Measurements from ENCODE around the gene POFUT2.
A peak's percentile ranks its signal among the peaks of the same experiment; 100 is the strongest.
"Not testable (repeated sequence)": the region's sequence is repeated elsewhere in the genome, so short reads cannot be mapped to it uniquely, and the experiment has no call there.

The POFUT2 gene

GRCh38 chr21:45326169-45326851 is 38.6 kb upstream of the POFUT2 start:
- DNase-seq (ENCODE audit: low spot score), result peak; percentile 87

- no peak for DNase-seq (ENCODE audit: low spot score)
Measured at GRCh38 chr21:45325206-45326168, 37.8 kb upstream of the POFUT2 start.

GRCh38 chr21:45324489-45325205 is 37.0 kb upstream of the POFUT2 start:
- DNase-seq (ENCODE audit: low spot score), result no peak

GRCh38 chr21:45323487-45324311 is 36.0 kb upstream of the POFUT2 start:
- no peak for DNase-seq (ENCODE audit: low spot score)

- DNase-seq (ENCODE audit: low spot score), result no peak
Measured at GRCh38 chr21:45322960-45323461, 35.3 kb upstream of the POFUT2 start.

GRCh38 chr21:45322231-45322959 is 34.7 kb upstream of the POFUT2 start:
- no peak for DNase-seq (ENCODE audit: low spot score)

- DNase-seq (ENCODE audit: low spot score), result no peak
Measured at GRCh38 chr21:45320261-45321025, 32.7 kb upstream of the POFUT2 start.

- no peak for DNase-seq (ENCODE audit: low spot score)
Measured at GRCh38 chr21:45319461-45320211, 31.9 kb upstream of the POFUT2 start.

- DNase-seq (ENCODE audit: low spot score), result no peak
Measured at GRCh38 chr21:45318556-45319404, 31.1 kb upstream of the POFUT2 start.

GRCh38 chr21:45318146-45318555 is 30.5 kb upstream of the POFUT2 start:
- DNase-seq (ENCODE audit: low spot score), result no peak

- peak; percentile 69 for DNase-seq (ENCODE audit: low spot score)
Measured at GRCh38 chr21:45317398-45318145, 29.9 kb upstream of the POFUT2 start.

- DNase-seq (ENCODE audit: low spot score), result no peak
Measured at GRCh38 chr21:45316871-45317397, 29.2 kb upstream of the POFUT2 start.

GRCh38 chr21:45315676-45316470 is 28.2 kb upstream of the POFUT2 start:
- DNase-seq (ENCODE audit: low spot score), result not testable (repeated sequence)

GRCh38 chr21:45313682-45314081 is 26.0 kb upstream of the POFUT2 start:
- no peak for DNase-seq (ENCODE audit: low spot score)

GRCh38 chr21:45313015-45313414 is 25.3 kb upstream of the POFUT2 start:
- DNase-seq (ENCODE audit: low spot score), result no peak

GRCh38 chr21:45312296-45312695 is 24.6 kb upstream of the POFUT2 start:
- no peak for DNase-seq (ENCODE audit: low spot score)
